ENCODE measurements around the gene ZNF622.

ZNF622 gene

GRCh38 chr5:16492398-16493140 is 27.0 kb upstream of the ZNF622 start:
- DNase-seq (ENCODE audit: low read depth): no peak
- TF ChIP-seq POLR2A (IDR thresholded peaks at IDR 0.05; ENCODE audit: extremely low read depth, insufficient read length) (no peak), CTCF (IDR thresholded peaks at IDR 0.05; ENCODE audit: low read depth, low read length) (no peak), MAX (IDR thresholded peaks at IDR 0.05; ENCODE audit: low read depth, low read length) (no peak), MYC (IDR thresholded peaks at IDR 0.05; ENCODE audit: low read depth, low read length) (no peak)

GRCh38 chr5:16490911-16491310 is 25.3 kb upstream of the ZNF622 start:
- no peak overlapping the region for H3K4me3 ChIP-seq (ENCODE audit: low read depth, low read length)
- no peak for TF ChIP-seq CTCF (IDR thresholded peaks at IDR 0.05; ENCODE audit: low read depth, low read length)
- no peak for TF ChIP-seq MYC (IDR thresholded peaks at IDR 0.05; ENCODE audit: low read depth, low read length)
- no peak for TF ChIP-seq POLR2A (IDR thresholded peaks at IDR 0.05; ENCODE audit: extremely low read depth, insufficient read length)
- TF ChIP-seq MAX (IDR thresholded peaks at IDR 0.05; ENCODE audit: low read depth, low read length): no peak
- DNase-seq (ENCODE audit: low read depth): no peak

More at GRCh38 chr5:16492398-16493140, 27.0 kb upstream of the ZNF622 start:
- H3K4me3 ChIP-seq (ENCODE audit: low read depth, low read length): no peak overlapping the region

DNA sequence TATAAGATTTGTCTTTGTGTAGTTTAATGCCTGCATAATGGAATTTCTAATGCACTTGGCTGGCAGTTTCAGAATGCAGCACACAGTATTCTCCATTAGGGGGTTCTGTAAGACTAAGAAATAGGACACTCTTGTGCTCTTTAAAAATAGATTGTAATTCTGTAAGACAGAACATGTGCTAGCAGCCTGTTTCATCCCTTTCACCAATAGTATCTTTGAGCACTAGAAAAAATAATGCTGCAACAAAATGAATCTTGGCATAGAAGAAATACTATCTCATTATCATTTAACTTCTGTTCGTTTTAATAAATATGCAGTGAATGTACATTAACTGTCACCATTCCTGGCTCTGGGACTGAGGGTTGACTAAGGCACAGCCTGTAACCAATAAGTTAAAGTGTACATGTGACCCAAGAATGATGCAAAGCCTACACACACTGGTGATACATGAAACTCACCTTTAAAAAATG is 23.8 kb upstream of the ZNF622 start:
- peak; percentile 44 for DNase-seq (ENCODE audit: low read depth)
- no peak overlapping the region for H3K4me3 ChIP-seq (ENCODE audit: low read depth, low read length)
- TF ChIP-seq MYC (IDR thresholded peaks at IDR 0.05; ENCODE audit: low read depth, low read length) (peak; percentile 58; the same call in 1 of the 2 replicates), MAX (IDR thresholded peaks at IDR 0.05; ENCODE audit: low read depth, low read length) (peak; percentile 67; the same call in 1 of the 2 replicates), POLR2A (IDR thresholded peaks at IDR 0.05; ENCODE audit: extremely low read depth, insufficient read length) (no peak), CTCF (IDR thresholded peaks at IDR 0.05; ENCODE audit: low read depth, low read length) (peak; percentile 51)

DNA sequence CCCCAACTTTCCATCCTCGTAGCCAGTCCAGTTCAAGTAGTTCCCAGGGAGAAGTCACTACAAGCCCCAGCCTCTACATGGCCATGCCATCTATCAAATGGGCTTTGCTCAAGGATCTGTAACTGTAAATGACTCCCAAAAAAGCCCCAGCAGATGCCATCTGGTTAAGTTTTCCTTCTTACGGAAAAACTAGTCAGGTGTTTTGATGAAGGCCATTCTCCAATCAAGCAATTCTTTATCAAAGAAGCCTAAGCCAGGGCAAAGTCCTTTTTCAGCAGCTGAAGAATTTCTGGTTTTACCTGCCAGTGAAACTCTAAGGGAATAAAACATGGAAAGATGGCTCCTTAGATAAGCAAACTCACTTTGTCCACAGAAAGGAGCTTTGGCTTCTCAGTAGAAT is 21.9 kb upstream of the ZNF622 start:
- no peak overlapping the region for H3K4me3 ChIP-seq (ENCODE audit: low read depth, low read length)
- no peak for TF ChIP-seq MAX (IDR thresholded peaks at IDR 0.05; ENCODE audit: low read depth, low read length)
- no peak for TF ChIP-seq POLR2A (IDR thresholded peaks at IDR 0.05; ENCODE audit: extremely low read depth, insufficient read length)
- DNase-seq (ENCODE audit: low read depth): no peak

DNA sequence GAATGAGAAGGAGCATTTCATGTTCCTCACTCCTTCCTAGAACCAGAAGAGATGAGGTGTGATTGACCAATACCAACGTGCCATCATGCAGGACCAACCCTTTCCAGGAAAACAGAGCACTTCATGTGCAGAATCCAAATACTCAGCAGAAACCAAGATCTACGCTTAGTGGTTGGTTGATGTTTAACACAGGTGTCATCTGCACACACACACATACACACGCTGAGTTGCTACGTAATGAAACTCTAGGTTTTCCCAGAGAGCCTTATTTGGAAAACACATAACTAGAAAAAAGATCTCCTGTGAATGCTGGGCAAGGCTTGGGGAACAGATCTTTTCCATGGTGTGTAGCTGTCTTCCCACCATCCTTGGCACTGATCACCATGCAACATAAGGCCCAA is 21.1 kb upstream of the ZNF622 start:
- DNase-seq (ENCODE audit: low read depth): no peak
- TF ChIP-seq MYC (IDR thresholded peaks at IDR 0.05; ENCODE audit: low read depth, low read length) (no peak), CTCF (IDR thresholded peaks at IDR 0.05; ENCODE audit: low read depth, low read length) (no peak), MAX (IDR thresholded peaks at IDR 0.05; ENCODE audit: low read depth, low read length) (no peak), POLR2A (IDR thresholded peaks at IDR 0.05; ENCODE audit: extremely low read depth, insufficient read length) (no peak)
- H3K4me3 ChIP-seq (ENCODE audit: low read depth, low read length): no peak overlapping the region

DNA sequence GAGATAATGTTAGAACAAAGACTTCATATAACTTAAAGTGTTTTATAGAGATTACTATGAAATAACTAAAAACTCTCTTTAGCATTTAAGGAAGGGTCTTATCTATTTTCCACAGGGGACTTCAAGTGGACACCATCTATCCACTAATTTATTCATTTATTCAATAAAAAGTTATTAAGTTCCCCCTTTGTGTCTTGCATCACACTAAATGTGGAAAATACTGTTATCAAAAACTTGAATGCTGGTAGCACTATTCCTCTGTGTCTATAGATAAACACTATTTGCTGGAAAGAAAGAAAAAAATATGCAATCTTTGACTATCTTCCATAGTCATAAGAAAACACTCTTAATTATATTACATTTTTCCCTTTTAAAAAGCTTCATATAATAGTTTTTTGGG is 20.1 kb upstream of the ZNF622 start:
- no peak for TF ChIP-seq MAX (IDR thresholded peaks at IDR 0.05; ENCODE audit: low read depth, low read length)
- no peak for TF ChIP-seq MYC (IDR thresholded peaks at IDR 0.05; ENCODE audit: low read depth, low read length)
- TF ChIP-seq CTCF (IDR thresholded peaks at IDR 0.05; ENCODE audit: low read depth, low read length): no peak
- DNase-seq (ENCODE audit: low read depth): no peak
- H3K4me3 ChIP-seq (ENCODE audit: low read depth, low read length): no peak overlapping the region

Data from NB4 (cell line).